Upper lobe of right lung (tissue), 1 donor: ENCODE measurements around the gene COL6A2. TPM values are rescaled to one million over a fixed set of nuclear protein-coding genes. Genes with fewer than 3 reads are reported as not detected.
A peak's percentile ranks its signal among the peaks of the same experiment; 100 is the strongest.

Experiments
- ATAC-seq: fragments of 200-7000 bp; cut with Tn5 transposase; one replicate; pipeline ENCODE4 v1.9.1; 2020; ENCODE audit warnings: mild to moderate bottlenecking, moderate library complexity
- DNase-seq: peaks from one replicate; pipeline ENCODE4 v3.0.0-alpha.2; 2020
- H3K27ac ChIP-seq: fragments of 200-600 bp; one replicate; pipeline ENCODE4 v1.8.0; 2022
- H3K27me3 ChIP-seq: fragments of 200-600 bp; one replicate; pipeline ENCODE4 v1.8.0; 2022; ENCODE audit warnings: mild to moderate bottlenecking
- H3K36me3 ChIP-seq: fragments of 200-600 bp; one replicate; pipeline ENCODE4 v1.8.0; 2022
- H3K4me1 ChIP-seq: fragments of 200-600 bp; one replicate; pipeline ENCODE4 v1.8.0; 2022
- H3K4me3 ChIP-seq: fragments of 200-600 bp; one replicate; pipeline ENCODE4 v1.8.0; 2022; ENCODE audit warnings: mild to moderate bottlenecking
- H3K9me3 ChIP-seq: fragments of 200-600 bp; one replicate; pipeline ENCODE4 v1.8.0; 2022
- intact Hi-C: fragments of 100-400 bp; cut with DNase I; formaldehyde crosslinking; loops from one replicate; pipeline ENCODE4 v1.11.0; 2022
- total RNA-seq: library from RNA; stranded (reverse); fragmentation: NEBNext Ultra II Directional; extraction: Animal tissue kit (Norgen Biotek cat#: 25700); gene quantifications from one replicate; pipeline ENCODE4 v1.2.1, GENCODE V29; 2021
- TF ChIP-seq, protein P1 (sequence below): fragments of 200-600 bp; IDR thresholded peaks from one replicate; pipeline ENCODE4 v1.8.0; 2022; ENCODE audit warnings: antibody characterized with exemption
- donor health status: DM: no; HTN: yes; CAD: no; lungs with severe emphysema.

The COL6A2 gene
- total RNA-seq, 1 donor from 2014 or later: 269 TPM

DNA sequence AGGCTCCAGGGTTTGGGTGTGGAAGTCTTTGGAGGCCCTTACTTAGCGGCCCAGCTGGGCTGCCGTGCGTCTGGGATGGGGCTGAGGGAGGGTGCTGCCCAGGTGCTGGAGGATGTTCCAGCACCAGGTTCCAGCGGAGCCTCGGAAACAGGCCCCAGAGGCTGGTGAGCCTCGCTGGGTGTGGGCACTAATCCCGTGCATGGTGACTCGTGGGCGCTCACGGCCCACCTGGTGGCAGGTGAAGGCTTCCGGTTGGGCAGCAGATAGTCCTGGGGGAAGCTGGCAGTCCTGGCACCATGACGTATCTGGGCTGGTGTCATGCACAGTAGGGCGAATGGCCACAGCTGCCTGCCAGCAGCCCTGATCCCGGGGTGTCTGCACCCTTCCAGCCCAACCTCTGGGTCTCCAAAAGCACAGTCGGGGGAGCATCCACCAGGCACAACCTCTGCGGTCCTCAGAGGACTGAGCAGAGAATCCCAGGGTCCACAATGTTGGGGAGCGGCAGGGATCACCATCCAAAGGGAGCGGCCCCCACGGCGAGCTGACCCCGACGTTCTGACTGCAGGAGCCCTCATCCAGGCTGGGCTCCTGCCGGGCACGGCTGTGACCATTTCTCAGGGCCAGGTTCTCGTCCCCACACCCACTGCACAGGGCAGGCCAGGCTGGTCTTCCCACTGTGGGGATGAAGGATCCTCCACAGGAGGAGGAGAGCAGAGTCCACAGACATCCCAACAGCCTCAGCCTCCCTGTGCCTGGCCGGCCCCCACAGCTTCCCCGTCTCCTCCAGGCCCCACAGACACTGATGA, 32.1 kb downstream of the COL6A2 start:
- no peaks in the 10 kb centered on the region for H3K9me3 ChIP-seq
- ATAC-seq (no peak), DNase-seq (no peak)
- H3K4me1 ChIP-seq: no peaks in the 10 kb centered on the region
- peaks cover 8% of the 10 kb centered on the region for H3K36me3 ChIP-seq
- intact Hi-C loops: no loop called here
- no peak overlapping the region for H3K4me3 ChIP-seq
- H3K27me3 ChIP-seq: no peaks in the 10 kb centered on the region
- TF ChIP-seq, protein P1, sequence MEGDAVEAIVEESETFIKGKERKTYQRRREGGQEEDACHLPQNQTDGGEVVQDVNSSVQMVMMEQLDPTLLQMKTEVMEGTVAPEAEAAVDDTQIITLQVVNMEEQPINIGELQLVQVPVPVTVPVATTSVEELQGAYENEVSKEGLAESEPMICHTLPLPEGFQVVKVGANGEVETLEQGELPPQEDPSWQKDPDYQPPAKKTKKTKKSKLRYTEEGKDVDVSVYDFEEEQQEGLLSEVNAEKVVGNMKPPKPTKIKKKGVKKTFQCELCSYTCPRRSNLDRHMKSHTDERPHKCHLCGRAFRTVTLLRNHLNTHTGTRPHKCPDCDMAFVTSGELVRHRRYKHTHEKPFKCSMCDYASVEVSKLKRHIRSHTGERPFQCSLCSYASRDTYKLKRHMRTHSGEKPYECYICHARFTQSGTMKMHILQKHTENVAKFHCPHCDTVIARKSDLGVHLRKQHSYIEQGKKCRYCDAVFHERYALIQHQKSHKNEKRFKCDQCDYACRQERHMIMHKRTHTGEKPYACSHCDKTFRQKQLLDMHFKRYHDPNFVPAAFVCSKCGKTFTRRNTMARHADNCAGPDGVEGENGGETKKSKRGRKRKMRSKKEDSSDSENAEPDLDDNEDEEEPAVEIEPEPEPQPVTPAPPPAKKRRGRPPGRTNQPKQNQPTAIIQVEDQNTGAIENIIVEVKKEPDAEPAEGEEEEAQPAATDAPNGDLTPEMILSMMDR: no peak
- no peak overlapping the region for H3K27ac ChIP-seq

DNA sequence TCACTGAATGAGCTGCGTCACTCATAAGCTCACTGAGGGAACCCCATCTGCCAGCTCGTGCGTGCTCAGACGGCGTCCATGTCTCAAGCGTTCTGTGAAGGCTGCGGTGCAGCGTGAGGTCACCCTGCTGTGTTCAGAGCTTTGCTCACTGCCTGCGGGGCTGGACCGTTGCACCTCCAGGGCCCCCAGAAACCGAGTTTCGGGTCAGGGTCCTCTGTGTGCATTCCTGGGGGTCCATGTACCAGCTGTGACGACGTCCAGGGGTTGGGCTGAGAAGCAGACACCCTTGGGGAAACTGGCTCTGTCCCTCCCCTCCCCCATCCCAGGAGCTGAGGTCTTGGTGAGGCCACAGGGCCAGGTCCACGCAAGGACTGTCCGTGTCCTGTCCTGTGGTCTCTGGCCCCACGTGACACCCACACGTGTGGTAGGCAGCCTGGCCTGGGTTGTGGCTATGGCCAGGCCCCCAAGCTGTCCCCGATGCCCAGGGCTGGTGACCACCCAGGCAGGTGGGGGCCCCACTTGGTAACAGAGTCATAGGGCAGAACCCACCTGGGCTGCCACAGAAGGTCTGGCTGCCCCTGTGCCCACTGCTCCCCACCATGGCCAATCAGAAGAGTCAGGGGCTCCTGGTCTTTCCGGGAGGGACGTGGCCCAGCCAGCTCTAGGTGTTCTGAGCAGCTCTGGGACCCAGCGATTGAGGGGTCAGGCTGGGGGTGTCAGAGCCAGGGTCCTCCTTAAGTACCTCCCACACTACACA, 33.1 kb downstream of the COL6A2 start:
- no peaks in the 10 kb centered on the region for H3K4me1 ChIP-seq
- TF ChIP-seq, protein P1: no peak
- ATAC-seq (no peak), DNase-seq (no peak)
- H3K4me3 ChIP-seq: no peak overlapping the region
- no peaks in the 10 kb centered on the region for H3K27me3 ChIP-seq
- H3K36me3 ChIP-seq: peaks cover 2% of the 10 kb centered on the region
- intact Hi-C loops: no loop called here
- no peak overlapping the region for H3K27ac ChIP-seq
- H3K9me3 ChIP-seq: no peaks in the 10 kb centered on the region

DNA sequence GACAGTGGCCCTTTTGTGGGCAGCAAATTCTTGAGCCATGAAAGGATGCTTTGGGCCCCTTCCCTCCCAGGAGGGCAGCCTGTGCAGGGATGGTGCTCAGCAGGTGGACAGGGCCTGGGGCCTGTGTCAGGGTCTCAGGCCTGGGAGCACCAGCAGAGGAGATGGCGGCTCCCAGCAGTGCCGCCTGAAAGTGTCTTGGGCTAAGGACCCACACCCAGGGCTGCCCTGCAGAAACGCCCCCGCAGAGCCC, 33.6 kb downstream of the COL6A2 start:
- Histone ChIP-seq H3K9me3 (no peaks in the 10 kb centered on the region), H3K27ac (no peak overlapping the region), H3K27me3 (no peaks in the 10 kb centered on the region), H3K36me3 (no peaks in the 10 kb centered on the region), H3K4me1 (no peaks in the 10 kb centered on the region), H3K4me3 (no peak overlapping the region)
- TF ChIP-seq, protein P1: no peak
- ATAC-seq (no peak), DNase-seq (no peak)
- intact Hi-C loops: no loop called here

DNA sequence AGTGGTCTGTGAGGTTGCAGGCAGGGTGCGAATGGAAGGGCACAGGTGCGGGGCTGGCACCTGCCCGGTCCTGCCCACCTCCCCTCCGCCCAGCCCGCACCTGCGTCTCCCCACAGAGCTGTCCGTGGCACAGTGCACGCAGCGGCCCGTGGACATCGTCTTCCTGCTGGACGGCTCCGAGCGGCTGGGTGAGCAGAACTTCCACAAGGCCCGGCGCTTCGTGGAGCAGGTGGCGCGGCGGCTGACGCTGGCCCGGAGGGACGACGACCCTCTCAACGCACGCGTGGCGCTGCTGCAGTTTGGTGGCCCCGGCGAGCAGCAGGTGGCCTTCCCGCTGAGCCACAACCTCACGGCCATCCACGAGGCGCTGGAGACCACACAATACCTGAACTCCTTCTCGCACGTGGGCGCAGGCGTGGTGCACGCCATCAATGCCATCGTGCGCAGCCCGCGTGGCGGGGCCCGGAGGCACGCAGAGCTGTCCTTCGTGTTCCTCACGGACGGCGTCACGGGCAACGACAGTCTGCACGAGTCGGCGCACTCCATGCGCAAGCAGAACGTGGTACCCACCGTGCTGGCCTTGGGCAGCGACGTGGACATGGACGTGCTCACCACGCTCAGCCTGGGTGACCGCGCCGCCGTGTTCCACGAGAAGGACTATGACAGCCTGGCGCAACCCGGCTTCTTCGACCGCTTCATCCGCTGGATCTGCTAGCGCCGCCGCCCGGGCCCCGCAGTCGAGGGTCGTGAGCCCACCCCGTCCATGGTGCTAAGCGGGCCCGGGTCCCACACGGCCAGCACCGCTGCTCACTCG, 34.1 kb downstream of the COL6A2 start:
- no peaks in the 10 kb centered on the region for H3K27me3 ChIP-seq
- no peaks in the 10 kb centered on the region for H3K4me1 ChIP-seq
- peak; percentile 3 for ATAC-seq
- H3K36me3 ChIP-seq: no peaks in the 10 kb centered on the region
- no peak for DNase-seq
- intact Hi-C loops: no loop called here
- TF ChIP-seq, protein P1: no peak
- H3K4me3 ChIP-seq: no peak overlapping the region
- H3K9me3 ChIP-seq: no peaks in the 10 kb centered on the region
- H3K27ac ChIP-seq: no peak overlapping the region

DNA sequence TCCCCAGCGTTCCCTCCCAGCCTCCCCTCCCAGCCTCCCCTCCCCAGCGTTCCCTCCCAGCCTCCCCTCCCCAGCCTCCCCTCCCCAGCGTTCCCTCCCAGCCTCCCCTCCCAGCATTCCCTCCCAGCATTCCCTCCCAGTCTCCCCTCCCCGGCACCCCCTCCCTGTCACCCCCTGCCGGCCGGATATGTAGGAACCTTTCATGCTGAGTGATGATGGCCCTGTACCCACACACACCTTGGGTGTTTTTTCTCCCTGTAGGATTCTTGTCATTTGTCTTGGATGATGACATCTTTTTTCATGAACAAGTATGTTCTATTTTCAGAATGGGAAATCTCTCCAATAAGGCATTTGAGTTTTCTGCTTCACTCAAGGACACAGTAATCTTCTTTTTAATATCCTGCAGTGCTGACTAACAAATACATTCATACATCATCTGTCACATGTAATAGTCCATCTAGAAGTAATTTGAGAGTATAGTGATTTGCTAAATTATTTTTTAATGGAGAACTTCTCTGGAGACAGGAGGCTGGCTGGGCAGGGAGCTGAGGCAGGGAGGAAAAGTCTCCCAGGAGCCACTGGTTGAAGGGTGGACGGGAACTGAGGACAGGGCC, 38.0 kb downstream of the COL6A2 start:
- Histone ChIP-seq H3K9me3 (no peaks in the 10 kb centered on the region), H3K4me1 (no peaks in the 10 kb centered on the region), H3K36me3 (no peaks in the 10 kb centered on the region), H3K4me3 (no peak overlapping the region), H3K27ac (no peak overlapping the region), H3K27me3 (peaks cover 11% of the 10 kb centered on the region)
- TF ChIP-seq, protein P1: no peak
- intact Hi-C loops: no loop called here
- DNase-seq: no peak
- no peak for ATAC-seq
